Measurements from ENCODE around the gene WWOX. TPM values are rescaled to one million over a fixed set of nuclear protein-coding genes. Genes with fewer than 3 reads are reported as not detected.
A peak's percentile ranks its signal among the peaks of the same experiment; 100 is the strongest.

The WWOX gene
- total RNA-seq, 6 experiments from 2014 or later = 13.0 to 24.3 (median 16.5) TPM

DNA sequence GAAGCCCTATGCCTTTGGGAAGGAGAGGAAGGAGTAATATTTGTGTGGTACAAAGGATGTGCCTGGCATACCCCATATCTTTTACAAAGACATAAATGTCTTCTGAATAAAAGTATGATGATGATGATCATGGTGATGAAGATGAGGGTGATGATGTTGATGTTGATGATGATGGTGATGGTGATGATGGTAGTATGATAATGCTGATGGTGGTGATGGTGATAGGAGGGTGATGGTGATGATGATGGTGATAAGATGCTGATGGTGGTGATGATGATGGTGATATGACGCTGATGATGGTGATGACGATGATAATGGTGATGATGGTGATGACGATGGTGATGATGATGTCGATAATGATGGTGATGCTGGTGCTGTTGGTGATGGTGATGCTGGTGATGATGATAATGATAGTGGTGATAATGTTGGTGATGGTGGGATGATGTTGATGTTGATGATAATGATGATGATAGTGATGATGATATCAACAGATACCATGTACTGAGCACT is 684.2 kb downstream of the WWOX start:
- WGBS (ENCODE audit: insufficient coverage, low coverage, low lambda C conversion rate, missing lambda C conversion rate) = 70% methylated on average over 4 of the region's 4 CpGs
- H3K4me1 ChIP-seq = peaks cover 0 to 7% (median 0%) of the 10 kb centered on the region in 4 donors
- ATAC-seq (no peak), DNase-seq (no peak)
- H3K27ac ChIP-seq = no peak overlapping the region
- H3K36me3 ChIP-seq = no peaks in the 10 kb centered on the region
- H3K9me3 ChIP-seq = no peaks in the 10 kb centered on the region
- H3K4me3 ChIP-seq = no peak overlapping the region
- TF ChIP-seq CTCF (IDR thresholded peaks at IDR 0.05) = no peak
- TF ChIP-seq POLR2A (IDR thresholded peaks at IDR 0.05) = no peak
- intact Hi-C loops (cut with DNase I) = no loop called here
- H3K27me3 ChIP-seq = no peaks in the 10 kb centered on the region

DNA sequence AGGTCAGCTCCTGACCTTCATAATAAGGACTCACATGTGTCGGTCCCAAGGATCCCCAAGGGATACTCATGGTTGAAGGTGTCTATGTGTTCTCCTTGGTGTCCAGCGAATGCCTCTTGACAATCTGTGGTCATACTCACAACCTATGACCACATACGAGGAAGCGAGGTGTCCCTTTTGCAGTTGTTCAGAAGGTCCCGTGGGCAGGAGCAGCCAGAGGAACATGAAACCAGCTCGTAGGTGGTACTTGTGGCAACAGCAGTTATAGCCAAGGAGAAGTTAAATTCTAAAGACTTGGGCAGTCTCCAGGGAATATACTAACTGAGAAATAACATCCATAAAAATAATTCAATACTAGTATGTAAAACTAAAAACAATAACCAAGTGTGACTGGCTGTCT is 685.3 kb downstream of the WWOX start:
- 75% methylated on average over 4 of the region's 6 CpGs for WGBS (ENCODE audit: insufficient coverage, low coverage, low lambda C conversion rate, missing lambda C conversion rate)
- TF ChIP-seq POLR2A (IDR thresholded peaks at IDR 0.05) (no peak), CTCF (IDR thresholded peaks at IDR 0.05) (no peak)
- H3K27ac ChIP-seq = no peak overlapping the region

GRCh38 chr16:78785218-78785617 is 685.8 kb downstream of the WWOX start:
- peak in 1 of 4 donors; percentile 46 for ATAC-seq
- no peak overlapping the region for H3K27ac ChIP-seq

More for the DNA sequence above, 685.3 kb downstream of the WWOX start:
- ATAC-seq = no peak
- H3K9me3 ChIP-seq = no peaks in the 10 kb centered on the region
- no peaks in the 10 kb centered on the region for H3K27me3 ChIP-seq
- H3K4me3 ChIP-seq = no peak overlapping the region
- no peak for DNase-seq
- peaks cover 0 to 13% (median 0%) of the 10 kb centered on the region in 4 donors for H3K4me1 ChIP-seq
- H3K36me3 ChIP-seq = no peaks in the 10 kb centered on the region
- intact Hi-C loops (cut with DNase I) = no loop called here

GRCh38 chr16:78786635-78787034 is 687.2 kb downstream of the WWOX start:
- Histone ChIP-seq H3K4me1 (peaks cover 0 to 13% (median 0%) of the 10 kb centered on the region in 4 donors), H3K27ac (no peak overlapping the region), H3K36me3 (no peaks in the 10 kb centered on the region), H3K4me3 (no peak overlapping the region), H3K9me3 (no peaks in the 10 kb centered on the region), H3K27me3 (no peaks in the 10 kb centered on the region)
- TF ChIP-seq CTCF (IDR thresholded peaks at IDR 0.05) = no peak
- no peak for TF ChIP-seq POLR2A (IDR thresholded peaks at IDR 0.05)
- DNase-seq = no peak
- ATAC-seq = peak in 2 of 4 donors; percentile 27 to 31
- 45% methylated on average over 3 of the region's 3 CpGs for WGBS (ENCODE audit: insufficient coverage, low coverage, low lambda C conversion rate, missing lambda C conversion rate)
- intact Hi-C loops (cut with DNase I) = no loop called here

More at GRCh38 chr16:78785218-78785617, 685.8 kb downstream of the WWOX start:
- TF ChIP-seq POLR2A (IDR thresholded peaks at IDR 0.05) (no peak), CTCF (IDR thresholded peaks at IDR 0.05) (no peak)
- H3K27me3 ChIP-seq = no peaks in the 10 kb centered on the region
- intact Hi-C loops (cut with DNase I) = no loop called here
- no peak for DNase-seq
- peaks cover 0 to 13% (median 0%) of the 10 kb centered on the region in 4 donors for H3K4me1 ChIP-seq
- H3K36me3 ChIP-seq = no peaks in the 10 kb centered on the region
- 60% methylated on average over 3 of the region's 3 CpGs for WGBS (ENCODE audit: insufficient coverage, low coverage, low lambda C conversion rate, missing lambda C conversion rate)
- H3K9me3 ChIP-seq = no peaks in the 10 kb centered on the region
- H3K4me3 ChIP-seq = no peak overlapping the region

All from right lobe of liver (tissue), 6 donors.